Keratinocyte (primary cell): ENCODE results near the gene TTC28. TPM values are rescaled to one million over a fixed set of nuclear protein-coding genes. Genes with fewer than 3 reads are reported as not detected.

ENCODE experiments used
- DNase-seq: peaks from one replicate; pipeline ENCODE4 v3.0.0-alpha.2; 2011; ENCODE audit warnings: low read depth, missing footprints, low spot score
- FAIRE-seq: peaks from 2 replicates; lab custom pipeline; 2011; peaks lifted over from hg19 to GRCh38; lab: Jason Lieb, UNC
- H2AFZ ChIP-seq: 2 replicates; pipeline ENCODE4 v1.6.0; 2012; ENCODE audit warnings: low read length, control low read depth, inconsistent platforms; ENCODE audit not compliant: control insufficient read depth
- H3K27ac ChIP-seq: 2 replicates; pipeline ENCODE4 v1.5.1; 2011; ENCODE audit warnings: low read length; ENCODE audit not compliant: control insufficient read depth, insufficient read depth
- H3K27me3 ChIP-seq: 3 replicates; pipeline ENCODE4 v1.6.0; 2011; ENCODE audit warnings: low read length; ENCODE audit not compliant: control insufficient read depth, insufficient read depth; ENCODE audit errors: extremely low read depth
- H3K36me3 ChIP-seq, 2 experiments: 2 replicates in 1 of 2; 3 replicates in 1 of 2; pipeline ENCODE4 v1.5.1; 2011; ENCODE audit warnings: low read length in 2 of 2, mild to moderate bottlenecking in 1 of 2; ENCODE audit not compliant: control insufficient read depth in 2 of 2, insufficient read depth in 2 of 2; ENCODE audit errors: extremely low read depth in 1 of 2
- H3K4me1 ChIP-seq: 3 replicates; pipeline ENCODE4 v1.5.1; 2011; ENCODE audit warnings: low read length; ENCODE audit not compliant: control insufficient read depth, insufficient read depth; ENCODE audit errors: extremely low read depth
- H3K4me2 ChIP-seq: 3 replicates; pipeline ENCODE4 v1.6.0; 2011; ENCODE audit warnings: low read depth, low read length; ENCODE audit not compliant: control insufficient read depth, insufficient read depth; ENCODE audit errors: extremely low read depth
- H3K4me3 ChIP-seq, 3 experiments: fragments of 200-600 bp in 1 of 3; sonication (generic) in 1 of 3; 2 replicates in 2 of 3; 3 replicates in 1 of 3; pipeline ENCODE4 v1.5.1; 2011 to 2016; ENCODE audit warnings: low read length in 3 of 3, mild to moderate bottlenecking in 3 of 3, control low read depth in 2 of 3, inconsistent platforms in 1 of 3, low read depth in 1 of 3, mixed read lengths in 1 of 3, mixed run types in 1 of 3, moderate library complexity in 1 of 3; ENCODE audit not compliant: control insufficient read depth in 2 of 3, insufficient read depth in 2 of 3; ENCODE audit errors: extremely low read depth in 1 of 3
- H3K79me2 ChIP-seq: 2 replicates; pipeline ENCODE4 v1.6.0; 2012; ENCODE audit warnings: low read length; ENCODE audit not compliant: control insufficient read depth, insufficient read depth
- H3K9ac ChIP-seq: 3 replicates; pipeline ENCODE4 v1.6.0; 2011; ENCODE audit warnings: low read length; ENCODE audit not compliant: control insufficient read depth, insufficient read depth; ENCODE audit errors: extremely low read depth
- H3K9me1 ChIP-seq: 3 replicates; pipeline ENCODE4 v1.6.0; 2011; ENCODE audit warnings: low read length; ENCODE audit not compliant: control insufficient read depth, insufficient read depth; ENCODE audit errors: extremely low read depth
- H3K9me3 ChIP-seq: 2 replicates; pipeline ENCODE4 v1.5.1; 2012; ENCODE audit warnings: low read depth, low read length; ENCODE audit not compliant: control insufficient read depth
- H4K20me1 ChIP-seq: 3 replicates; pipeline ENCODE4 v1.6.0; 2011; ENCODE audit warnings: low read length; ENCODE audit not compliant: control insufficient read depth, insufficient read depth; ENCODE audit errors: extremely low read depth
- EZH2 ChIP-seq: IDR thresholded peaks from one replicate; pipeline ENCODE4 v1.6.1; 2012; ENCODE audit warnings: inconsistent platforms, mild to moderate bottlenecking, low read length, moderate library complexity
- dilution Hi-C: fragments of 300-500 bp; cut with MboI; formaldehyde crosslinking; loops from one replicate; pipeline ENCODE4 v1.7.0; 2020; ENCODE audit warnings: low sequenced_read_pairs; ENCODE audit not compliant: extremely low pct_ligation_motif_present
- polyA plus RNA-seq, 5 experiments: library from polyadenylated mRNA; depleted of rRNA in 3 of 5; stranded (reverse) in 3 of 5; stranded (forward) in 1 of 5; unstranded in 1 of 5; fragments of >200 nt; gene quantifications; 1 replicate in 1 of 5; 2 replicates in 3 of 5; 3 replicates in 1 of 5; pipeline versions ENCODE4 v1.2.1 to v1.2.3, GENCODE V29; 2011 to 2012; ENCODE audit warnings: missing spikeins in 2 of 5, low read depth in 1 of 5, low replicate concordance in 1 of 5
- TF ChIP-seq, protein P1 (sequence below), 3 experiments: IDR thresholded peaks in 1 of 3; conservative IDR thresholded peaks in 1 of 3; optimal IDR thresholded peaks in 1 of 3; 2 replicates in 2 of 3; 3 replicates in 1 of 3; pipeline versions ENCODE3 to v1.5.1; 2011; ENCODE audit warnings: low read length in 3 of 3, mild to moderate bottlenecking in 3 of 3, moderate library complexity in 2 of 3, control low read depth in 1 of 3, inconsistent platforms in 1 of 3; ENCODE audit not compliant: insufficient read depth in 2 of 3; ENCODE audit errors: extremely low read depth in 1 of 3

The TTC28 gene
- polyA plus RNA-seq, 1 donor (not counting 4 experiments of a cell fraction or from before 2014, with no cell fraction given): 0.66 TPM

GRCh38 chr22:28594797-28595462, 84.7 kb downstream of the TTC28 start:
- dilution Hi-C loops: no loop called here
- Histone ChIP-seq H4K20me1 (no peaks in the 10 kb centered on the region), H3K27me3 (no peaks in the 10 kb centered on the region), H3K79me2 (no peaks in the 10 kb centered on the region), H3K4me3 (no peak overlapping the region), H3K9me3 (no peaks in the 10 kb centered on the region), H3K9ac (no peak overlapping the region), H3K4me1 (no peaks in the 10 kb centered on the region), H3K9me1 (no peaks in the 10 kb centered on the region), H3K4me2 (no peak overlapping the region), H2AFZ (no peak overlapping the region), H3K36me3 (no peaks in the 10 kb centered on the region), H3K27ac (no peak overlapping the region)
- peak; percentile 59 for FAIRE-seq
- DNase-seq: peak; percentile 11
- TF ChIP-seq, protein P1, sequence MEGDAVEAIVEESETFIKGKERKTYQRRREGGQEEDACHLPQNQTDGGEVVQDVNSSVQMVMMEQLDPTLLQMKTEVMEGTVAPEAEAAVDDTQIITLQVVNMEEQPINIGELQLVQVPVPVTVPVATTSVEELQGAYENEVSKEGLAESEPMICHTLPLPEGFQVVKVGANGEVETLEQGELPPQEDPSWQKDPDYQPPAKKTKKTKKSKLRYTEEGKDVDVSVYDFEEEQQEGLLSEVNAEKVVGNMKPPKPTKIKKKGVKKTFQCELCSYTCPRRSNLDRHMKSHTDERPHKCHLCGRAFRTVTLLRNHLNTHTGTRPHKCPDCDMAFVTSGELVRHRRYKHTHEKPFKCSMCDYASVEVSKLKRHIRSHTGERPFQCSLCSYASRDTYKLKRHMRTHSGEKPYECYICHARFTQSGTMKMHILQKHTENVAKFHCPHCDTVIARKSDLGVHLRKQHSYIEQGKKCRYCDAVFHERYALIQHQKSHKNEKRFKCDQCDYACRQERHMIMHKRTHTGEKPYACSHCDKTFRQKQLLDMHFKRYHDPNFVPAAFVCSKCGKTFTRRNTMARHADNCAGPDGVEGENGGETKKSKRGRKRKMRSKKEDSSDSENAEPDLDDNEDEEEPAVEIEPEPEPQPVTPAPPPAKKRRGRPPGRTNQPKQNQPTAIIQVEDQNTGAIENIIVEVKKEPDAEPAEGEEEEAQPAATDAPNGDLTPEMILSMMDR (optimal IDR thresholded peaks at IDR 0.05 in 1 of 3, IDR thresholded peaks at IDR 0.05 in 1 of 3, conservative IDR thresholded peaks at IDR 0.05 in 1 of 3; ENCODE audit: extremely low read depth in 1 of 3, insufficient read depth in 2 of 3, low read length in 3 of 3): peak in 2 of 3 experiments; percentile 58 to 63
- no peak for TF ChIP-seq EZH2

GRCh38 chr22:28594076-28594796, 85.4 kb downstream of the TTC28 start:
- H3K79me2 ChIP-seq: no peaks in the 10 kb centered on the region
- no peak for FAIRE-seq
- TF ChIP-seq, protein P1 (optimal IDR thresholded peaks at IDR 0.05 in 1 of 3, IDR thresholded peaks at IDR 0.05 in 1 of 3, conservative IDR thresholded peaks at IDR 0.05 in 1 of 3; ENCODE audit: extremely low read depth in 1 of 3, insufficient read depth in 2 of 3, low read length in 3 of 3): no peak
- no peak for TF ChIP-seq EZH2
- dilution Hi-C loops: no loop called here
- no peaks in the 10 kb centered on the region for H3K4me1 ChIP-seq
- no peaks in the 10 kb centered on the region for H4K20me1 ChIP-seq
- no peaks in the 10 kb centered on the region for H3K27me3 ChIP-seq
- H3K4me2 ChIP-seq: no peak overlapping the region
- no peak overlapping the region for H3K9ac ChIP-seq
- no peak overlapping the region for H2AFZ ChIP-seq
- no peaks in the 10 kb centered on the region for H3K9me3 ChIP-seq
- no peak overlapping the region for H3K27ac ChIP-seq
- no peak overlapping the region for H3K4me3 ChIP-seq
- H3K9me1 ChIP-seq: no peaks in the 10 kb centered on the region
- no peak for DNase-seq
- H3K36me3 ChIP-seq: no peaks in the 10 kb centered on the region
